LNCaP clone FGC (cell line): ENCODE measurements around the gene NELL1.

Experiments
- DNase-seq: peaks from one replicate; pipeline ENCODE4 v3.0.0-alpha.2; 2011; ENCODE audit warnings: low read depth
- H3K4me3 ChIP-seq: 2 replicates; pipeline ENCODE4 v1.5.1; 2011; ENCODE audit warnings: mild to moderate bottlenecking, low read depth, low read length, control low read depth
- TF ChIP-seq, protein P1 (sequence below): IDR thresholded peaks from 2 replicates; pipeline ENCODE4 v1.5.1; 2012; ENCODE audit warnings: mild to moderate bottlenecking; ENCODE audit not compliant: control insufficient read depth, insufficient read depth; ENCODE audit errors: extremely low read depth

Gene NELL1

DNA sequence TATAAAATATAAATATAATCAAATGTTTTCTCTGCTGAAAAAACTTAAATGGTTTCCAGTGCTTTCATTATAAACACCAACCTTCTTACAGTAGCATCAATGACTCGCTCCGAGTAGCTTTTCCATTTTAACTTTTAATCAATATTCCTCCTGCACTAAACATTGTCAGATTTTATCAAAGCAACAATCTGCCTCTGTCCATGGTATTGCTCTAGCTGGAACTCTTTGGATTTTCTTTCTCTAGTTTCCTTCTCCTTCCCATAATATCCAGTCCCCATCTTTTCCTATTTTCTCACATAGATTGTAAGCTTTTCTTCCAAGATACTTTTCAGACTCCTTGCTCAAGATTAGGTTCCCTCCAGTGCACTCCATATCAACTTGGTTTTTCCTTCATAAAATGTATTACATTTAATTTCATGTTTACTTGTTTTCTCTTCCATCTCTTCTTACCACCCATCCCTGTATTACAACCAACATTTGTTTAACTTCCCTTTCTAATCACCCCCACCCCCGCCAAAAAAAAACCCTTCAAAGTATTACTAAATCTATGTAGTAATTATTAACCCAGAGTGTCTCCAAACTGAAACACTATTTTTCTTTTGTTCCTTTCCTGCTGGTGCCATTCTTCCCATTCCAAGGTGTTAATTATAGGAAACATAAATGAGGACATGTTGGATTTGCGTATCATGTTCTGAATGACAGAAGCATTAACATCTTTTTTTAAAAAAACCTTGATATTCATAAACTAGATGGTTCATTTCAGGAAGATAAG lies 716.5 kb downstream of the NELL1 start:
- TF ChIP-seq, protein P1, sequence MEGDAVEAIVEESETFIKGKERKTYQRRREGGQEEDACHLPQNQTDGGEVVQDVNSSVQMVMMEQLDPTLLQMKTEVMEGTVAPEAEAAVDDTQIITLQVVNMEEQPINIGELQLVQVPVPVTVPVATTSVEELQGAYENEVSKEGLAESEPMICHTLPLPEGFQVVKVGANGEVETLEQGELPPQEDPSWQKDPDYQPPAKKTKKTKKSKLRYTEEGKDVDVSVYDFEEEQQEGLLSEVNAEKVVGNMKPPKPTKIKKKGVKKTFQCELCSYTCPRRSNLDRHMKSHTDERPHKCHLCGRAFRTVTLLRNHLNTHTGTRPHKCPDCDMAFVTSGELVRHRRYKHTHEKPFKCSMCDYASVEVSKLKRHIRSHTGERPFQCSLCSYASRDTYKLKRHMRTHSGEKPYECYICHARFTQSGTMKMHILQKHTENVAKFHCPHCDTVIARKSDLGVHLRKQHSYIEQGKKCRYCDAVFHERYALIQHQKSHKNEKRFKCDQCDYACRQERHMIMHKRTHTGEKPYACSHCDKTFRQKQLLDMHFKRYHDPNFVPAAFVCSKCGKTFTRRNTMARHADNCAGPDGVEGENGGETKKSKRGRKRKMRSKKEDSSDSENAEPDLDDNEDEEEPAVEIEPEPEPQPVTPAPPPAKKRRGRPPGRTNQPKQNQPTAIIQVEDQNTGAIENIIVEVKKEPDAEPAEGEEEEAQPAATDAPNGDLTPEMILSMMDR, result no peak
- DNase-seq, result no peak
- H3K4me3 ChIP-seq, result no peak overlapping the region

DNA sequence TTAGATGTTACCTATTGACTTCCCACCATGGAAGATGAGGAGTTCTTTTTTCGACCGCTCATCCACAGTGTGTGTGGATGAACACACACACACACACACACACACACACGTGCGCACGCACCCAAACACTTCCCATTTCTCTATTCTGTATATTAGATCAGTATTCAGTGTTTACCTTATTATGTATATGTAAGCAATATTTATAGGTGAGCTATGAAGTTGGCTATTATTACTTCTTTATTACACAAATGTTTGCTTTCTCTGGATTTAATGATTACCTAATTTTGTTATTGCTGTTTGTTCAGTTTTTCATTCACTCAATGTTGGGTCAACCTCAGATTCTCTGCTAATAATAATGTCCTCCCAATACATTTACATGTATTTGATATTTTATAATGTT lies 721.0 kb downstream of the NELL1 start:
- no peak for DNase-seq
- H3K4me3 ChIP-seq, result no peak overlapping the region
- TF ChIP-seq, protein P1, result no peak

DNA sequence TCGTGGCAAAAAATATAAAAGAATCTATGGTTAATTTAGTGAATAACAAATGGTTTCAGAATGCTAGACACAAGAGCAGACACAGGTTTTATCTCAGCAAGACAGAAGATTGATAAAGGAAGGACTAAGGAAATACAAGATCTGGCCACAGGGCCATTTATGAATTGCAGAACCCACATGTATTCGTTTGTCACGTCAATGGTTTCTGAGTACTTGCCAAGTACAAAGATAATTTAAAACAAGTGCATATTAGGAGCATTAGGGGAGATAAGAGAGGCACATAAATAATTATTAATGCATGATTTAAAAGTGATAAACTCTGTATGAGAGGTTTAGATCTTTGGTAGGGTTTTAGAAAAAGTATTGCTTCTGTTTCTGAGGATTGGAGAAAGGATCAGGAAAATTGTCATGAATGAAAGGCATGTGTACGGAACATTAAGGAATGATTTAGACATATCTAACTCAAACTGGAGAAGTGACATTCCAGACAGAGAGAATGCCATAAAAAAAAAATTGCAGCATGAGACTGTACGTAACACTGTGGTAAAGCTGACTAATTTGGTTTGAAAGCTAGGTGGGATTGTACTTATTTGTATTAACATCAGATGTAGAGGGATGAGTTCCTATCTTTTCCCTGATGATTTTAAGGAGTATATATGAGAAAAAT lies 727.1 kb downstream of the NELL1 start:
- TF ChIP-seq, protein P1, result no peak
- no peak overlapping the region for H3K4me3 ChIP-seq
- DNase-seq, result no peak

DNA sequence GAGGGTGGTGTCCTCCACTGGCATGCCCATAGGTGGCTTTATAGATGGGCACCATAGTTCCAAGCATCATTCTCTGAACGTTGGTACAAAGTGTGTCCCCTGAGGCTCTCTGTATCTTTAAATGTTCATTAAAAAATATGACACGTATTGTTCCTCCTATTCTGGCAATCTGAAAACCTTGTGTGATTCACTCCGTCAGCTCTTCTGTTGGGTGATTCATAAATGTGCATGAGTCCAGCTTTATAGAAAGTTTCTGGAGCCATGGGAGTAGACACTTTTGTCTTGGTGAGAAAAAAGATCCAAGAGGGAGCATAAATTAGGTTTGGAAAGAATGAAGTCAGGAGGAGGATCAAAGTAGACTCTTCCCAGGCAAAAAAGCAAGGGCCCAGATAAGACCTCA lies 728.8 kb downstream of the NELL1 start:
- TF ChIP-seq, protein P1, result no peak
- no peak for DNase-seq

DNA sequence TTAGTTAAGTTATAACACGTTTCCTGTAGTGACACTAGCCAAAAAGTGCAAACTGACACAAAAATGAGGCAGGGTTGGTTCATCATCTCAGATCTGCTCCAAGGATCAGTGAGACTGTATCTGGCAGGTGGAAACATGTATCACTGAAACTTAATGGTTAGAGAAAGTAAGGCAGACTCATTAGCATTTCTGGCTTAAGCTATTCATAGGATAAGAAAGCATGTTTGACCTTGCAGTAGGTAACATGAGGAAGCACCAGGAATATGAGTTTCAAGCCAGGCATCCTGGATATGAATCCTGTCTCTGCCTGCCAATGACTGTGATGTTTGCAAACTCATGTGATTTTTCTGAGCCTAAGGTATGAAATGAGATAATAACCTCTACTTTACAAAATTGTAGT lies 732.1 kb downstream of the NELL1 start:
- no peak for DNase-seq

More for the DNA sequence above, 728.8 kb downstream of the NELL1 start:
- no peak overlapping the region for H3K4me3 ChIP-seq

DNA sequence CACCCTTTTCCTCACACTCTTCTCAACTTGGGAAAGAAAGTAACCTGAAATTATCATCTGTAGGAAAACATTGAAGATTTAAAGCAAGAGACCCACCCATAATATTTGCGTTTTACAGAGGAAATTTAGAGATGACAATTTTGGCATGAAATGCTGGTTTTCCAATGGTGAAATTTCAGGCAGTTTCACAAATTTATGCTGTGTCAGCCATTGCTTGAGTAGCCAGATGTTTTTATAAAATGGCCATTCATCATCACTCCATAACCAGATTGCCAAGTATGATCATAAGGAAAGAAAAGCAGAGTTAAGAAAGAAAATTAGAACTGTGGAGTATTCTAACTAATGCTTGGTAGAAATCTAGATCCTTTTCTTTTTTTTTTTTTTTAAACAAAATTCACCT lies 732.9 kb downstream of the NELL1 start:
- H3K4me3 ChIP-seq, result no peak overlapping the region
- TF ChIP-seq, protein P1, result no peak
- DNase-seq, result no peak

More for the DNA sequence above, 732.1 kb downstream of the NELL1 start:
- TF ChIP-seq, protein P1, result no peak
- H3K4me3 ChIP-seq, result no peak overlapping the region
